Measurements from ENCODE around the gene CDC42BPG. TPM values are rescaled to one million over a fixed set of nuclear protein-coding genes. Genes with fewer than 3 reads are reported as not detected.

CDC42BPG gene
- total RNA-seq, 1 experiment from 2014 or later = 4.1 TPM

DNA sequence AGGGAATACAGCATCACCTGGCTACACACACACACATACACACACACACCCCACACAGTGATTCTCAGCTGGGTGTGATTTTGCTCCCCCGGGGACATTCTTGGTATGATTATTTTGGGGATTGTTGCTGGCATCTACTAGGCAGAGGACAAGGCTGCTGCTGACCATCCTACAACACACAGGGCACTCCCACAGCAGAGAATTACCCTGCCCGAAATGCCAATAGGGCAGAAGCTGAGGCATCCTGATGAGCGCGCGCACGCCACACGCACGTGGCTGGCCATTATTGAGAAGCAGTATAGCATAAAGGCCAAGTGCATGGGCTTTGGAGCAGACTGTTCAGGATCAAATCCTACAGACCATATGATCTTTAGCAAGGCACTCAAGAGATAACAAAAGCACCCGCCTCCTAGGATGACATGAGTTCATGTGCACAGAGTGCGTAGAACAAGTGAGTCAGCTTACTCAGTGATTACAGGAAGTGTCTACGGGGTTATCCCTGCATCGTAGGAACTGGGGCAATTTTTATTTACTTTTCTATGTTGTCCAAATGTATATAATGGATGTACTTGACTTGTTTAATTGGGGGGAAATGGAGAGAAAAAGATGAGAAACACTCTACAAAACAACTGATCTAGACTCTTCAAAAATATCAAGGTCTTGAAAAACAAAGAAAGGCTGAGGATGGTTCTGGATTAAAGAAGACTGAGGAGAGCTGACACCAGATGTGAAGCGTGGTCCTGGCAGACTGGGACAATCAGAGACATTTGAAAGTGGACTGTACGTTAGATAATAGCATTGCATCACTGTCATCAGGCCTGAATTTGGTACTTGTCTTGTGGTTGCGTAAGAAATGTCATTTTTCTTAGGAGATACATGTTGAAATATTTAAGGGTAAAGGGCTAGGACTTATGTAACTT lies 41.2 kb upstream of the CDC42BPG start:
- H3K4me3 ChIP-seq (ENCODE audit: low read depth in 2 of 2, low read length in 2 of 2) = no peak overlapping the region
- in situ Hi-C loops (cut with HindIII; ENCODE audit: low pct_unique_long_range_greater_than_20kb, low sequenced_read_pairs) = no loop called here
- DNase-seq (ENCODE audit: low read depth, low spot score) (no peak), ATAC-seq (no peak)
- no peaks in the 10 kb centered on the region for H3K9me3 ChIP-seq (ENCODE audit: control insufficient read depth, insufficient read depth, low read depth, low read length)
- peaks cover 19% of the 10 kb centered on the region for H3K4me1 ChIP-seq (ENCODE audit: control insufficient read depth, insufficient read depth, low read length)
- ChIA-PET CTCF (no interaction called here), POLR2A (no interaction called here)
- intact Hi-C loops (cut with micrococcal nuclease; ENCODE audit: unreplicated experiment) = no loop called here
- TF ChIP-seq POLR2AphosphoS5 (IDR thresholded peaks at IDR 0.05; ENCODE audit: low read depth, low read length) (no peak), TCF7L2 (IDR thresholded peaks at IDR 0.05; ENCODE audit: low read depth, low read length) (no peak), SIN3A (IDR thresholded peaks at IDR 0.05; ENCODE audit: borderline replicate concordance, insufficient read depth, low read depth, low read length) (no peak)
- TF ChIP-seq, protein P1, sequence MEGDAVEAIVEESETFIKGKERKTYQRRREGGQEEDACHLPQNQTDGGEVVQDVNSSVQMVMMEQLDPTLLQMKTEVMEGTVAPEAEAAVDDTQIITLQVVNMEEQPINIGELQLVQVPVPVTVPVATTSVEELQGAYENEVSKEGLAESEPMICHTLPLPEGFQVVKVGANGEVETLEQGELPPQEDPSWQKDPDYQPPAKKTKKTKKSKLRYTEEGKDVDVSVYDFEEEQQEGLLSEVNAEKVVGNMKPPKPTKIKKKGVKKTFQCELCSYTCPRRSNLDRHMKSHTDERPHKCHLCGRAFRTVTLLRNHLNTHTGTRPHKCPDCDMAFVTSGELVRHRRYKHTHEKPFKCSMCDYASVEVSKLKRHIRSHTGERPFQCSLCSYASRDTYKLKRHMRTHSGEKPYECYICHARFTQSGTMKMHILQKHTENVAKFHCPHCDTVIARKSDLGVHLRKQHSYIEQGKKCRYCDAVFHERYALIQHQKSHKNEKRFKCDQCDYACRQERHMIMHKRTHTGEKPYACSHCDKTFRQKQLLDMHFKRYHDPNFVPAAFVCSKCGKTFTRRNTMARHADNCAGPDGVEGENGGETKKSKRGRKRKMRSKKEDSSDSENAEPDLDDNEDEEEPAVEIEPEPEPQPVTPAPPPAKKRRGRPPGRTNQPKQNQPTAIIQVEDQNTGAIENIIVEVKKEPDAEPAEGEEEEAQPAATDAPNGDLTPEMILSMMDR (IDR thresholded peaks at IDR 0.05) = no peak
- TF ChIP-seq, protein P2, sequence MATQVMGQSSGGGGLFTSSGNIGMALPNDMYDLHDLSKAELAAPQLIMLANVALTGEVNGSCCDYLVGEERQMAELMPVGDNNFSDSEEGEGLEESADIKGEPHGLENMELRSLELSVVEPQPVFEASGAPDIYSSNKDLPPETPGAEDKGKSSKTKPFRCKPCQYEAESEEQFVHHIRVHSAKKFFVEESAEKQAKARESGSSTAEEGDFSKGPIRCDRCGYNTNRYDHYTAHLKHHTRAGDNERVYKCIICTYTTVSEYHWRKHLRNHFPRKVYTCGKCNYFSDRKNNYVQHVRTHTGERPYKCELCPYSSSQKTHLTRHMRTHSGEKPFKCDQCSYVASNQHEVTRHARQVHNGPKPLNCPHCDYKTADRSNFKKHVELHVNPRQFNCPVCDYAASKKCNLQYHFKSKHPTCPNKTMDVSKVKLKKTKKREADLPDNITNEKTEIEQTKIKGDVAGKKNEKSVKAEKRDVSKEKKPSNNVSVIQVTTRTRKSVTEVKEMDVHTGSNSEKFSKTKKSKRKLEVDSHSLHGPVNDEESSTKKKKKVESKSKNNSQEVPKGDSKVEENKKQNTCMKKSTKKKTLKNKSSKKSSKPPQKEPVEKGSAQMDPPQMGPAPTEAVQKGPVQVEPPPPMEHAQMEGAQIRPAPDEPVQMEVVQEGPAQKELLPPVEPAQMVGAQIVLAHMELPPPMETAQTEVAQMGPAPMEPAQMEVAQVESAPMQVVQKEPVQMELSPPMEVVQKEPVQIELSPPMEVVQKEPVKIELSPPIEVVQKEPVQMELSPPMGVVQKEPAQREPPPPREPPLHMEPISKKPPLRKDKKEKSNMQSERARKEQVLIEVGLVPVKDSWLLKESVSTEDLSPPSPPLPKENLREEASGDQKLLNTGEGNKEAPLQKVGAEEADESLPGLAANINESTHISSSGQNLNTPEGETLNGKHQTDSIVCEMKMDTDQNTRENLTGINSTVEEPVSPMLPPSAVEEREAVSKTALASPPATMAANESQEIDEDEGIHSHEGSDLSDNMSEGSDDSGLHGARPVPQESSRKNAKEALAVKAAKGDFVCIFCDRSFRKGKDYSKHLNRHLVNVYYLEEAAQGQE (IDR thresholded peaks at IDR 0.05; ENCODE audit: insufficient read depth in 1 of 2, low read depth in 2 of 2, low read length in 1 of 2) = no peak
- no peak overlapping the region for H3K27ac ChIP-seq (ENCODE audit: low read length)
- H3K36me3 ChIP-seq (ENCODE audit: control insufficient read depth, insufficient read depth, low read length) = no peaks in the 10 kb centered on the region
- BruUV-seq (replicated peaks) = no TSS peak
- no peaks in the 10 kb centered on the region for H3K27me3 ChIP-seq (ENCODE audit: control insufficient read depth, insufficient read depth, low read length)

DNA sequence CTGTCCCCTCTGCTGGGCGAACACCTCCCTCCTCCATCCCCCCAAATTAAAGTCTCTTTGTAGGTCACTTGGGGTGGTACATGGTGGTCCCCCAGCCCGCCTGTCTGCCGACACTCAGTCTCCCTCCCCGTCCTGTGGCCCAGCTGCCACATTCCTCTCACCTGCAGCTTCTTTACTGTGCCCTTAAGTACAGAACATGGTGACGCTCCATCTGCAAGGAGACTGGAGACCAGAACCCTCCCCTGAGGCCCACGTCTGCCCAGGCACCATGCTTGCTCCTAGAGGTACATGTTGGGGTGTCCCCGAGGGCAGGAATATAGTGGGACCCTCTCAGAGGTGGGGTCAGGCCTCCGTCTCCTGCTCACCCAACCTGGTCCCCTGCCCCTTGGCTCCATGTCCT lies 39.6 kb upstream of the CDC42BPG start:
- in situ Hi-C loops (cut with HindIII; ENCODE audit: low pct_unique_long_range_greater_than_20kb, low sequenced_read_pairs) = no loop called here
- no TSS peak for BruUV-seq (replicated peaks)
- Histone ChIP-seq H3K27me3 (ENCODE audit: control insufficient read depth, insufficient read depth, low read length) (no peaks in the 10 kb centered on the region), H3K27ac (ENCODE audit: low read length) (no peak overlapping the region), H3K9me3 (ENCODE audit: control insufficient read depth, insufficient read depth, low read depth, low read length) (no peaks in the 10 kb centered on the region), H3K4me1 (ENCODE audit: control insufficient read depth, insufficient read depth, low read length) (peaks cover 33% of the 10 kb centered on the region), H3K36me3 (ENCODE audit: control insufficient read depth, insufficient read depth, low read length) (no peaks in the 10 kb centered on the region), H3K4me3 (ENCODE audit: low read depth in 2 of 2, low read length in 2 of 2) (no peak overlapping the region)
- ATAC-seq (no peak), DNase-seq (ENCODE audit: low read depth, low spot score) (no peak)
- intact Hi-C loops (cut with micrococcal nuclease; ENCODE audit: unreplicated experiment) = no loop called here
- ChIA-PET POLR2A (no interaction called here), CTCF (no interaction called here)
- TF ChIP-seq TCF7L2 (IDR thresholded peaks at IDR 0.05; ENCODE audit: low read depth, low read length) (no peak), POLR2AphosphoS5 (IDR thresholded peaks at IDR 0.05; ENCODE audit: low read depth, low read length) (no peak), SIN3A (IDR thresholded peaks at IDR 0.05; ENCODE audit: borderline replicate concordance, insufficient read depth, low read depth, low read length) (no peak)
- TF ChIP-seq, protein P1 (IDR thresholded peaks at IDR 0.05) = no peak
- TF ChIP-seq, protein P2 (IDR thresholded peaks at IDR 0.05; ENCODE audit: insufficient read depth in 1 of 2, low read depth in 2 of 2, low read length in 1 of 2) = no peak
